Measurements from ENCODE around the gene PIBF1.

DNA sequence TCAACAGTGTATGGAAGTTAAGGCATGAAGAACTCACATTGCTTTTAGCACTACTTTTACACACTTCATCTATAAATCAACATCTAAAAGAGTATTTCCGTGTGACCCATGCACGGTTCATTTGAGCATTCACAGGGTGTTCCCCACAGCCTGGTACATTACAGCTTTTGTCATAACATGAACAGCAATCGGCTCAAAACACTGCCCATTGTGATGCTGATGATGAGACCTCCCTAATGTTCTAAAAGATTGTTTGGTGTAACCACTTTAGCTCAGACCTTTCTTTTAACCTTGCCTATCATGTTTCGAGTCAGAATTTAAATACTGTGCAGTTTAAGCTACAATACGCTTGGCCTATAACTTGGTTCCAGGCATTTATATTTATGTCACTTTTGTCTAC, 272.8 kb downstream of the PIBF1 start:
- TF ChIP-seq, protein P1, sequence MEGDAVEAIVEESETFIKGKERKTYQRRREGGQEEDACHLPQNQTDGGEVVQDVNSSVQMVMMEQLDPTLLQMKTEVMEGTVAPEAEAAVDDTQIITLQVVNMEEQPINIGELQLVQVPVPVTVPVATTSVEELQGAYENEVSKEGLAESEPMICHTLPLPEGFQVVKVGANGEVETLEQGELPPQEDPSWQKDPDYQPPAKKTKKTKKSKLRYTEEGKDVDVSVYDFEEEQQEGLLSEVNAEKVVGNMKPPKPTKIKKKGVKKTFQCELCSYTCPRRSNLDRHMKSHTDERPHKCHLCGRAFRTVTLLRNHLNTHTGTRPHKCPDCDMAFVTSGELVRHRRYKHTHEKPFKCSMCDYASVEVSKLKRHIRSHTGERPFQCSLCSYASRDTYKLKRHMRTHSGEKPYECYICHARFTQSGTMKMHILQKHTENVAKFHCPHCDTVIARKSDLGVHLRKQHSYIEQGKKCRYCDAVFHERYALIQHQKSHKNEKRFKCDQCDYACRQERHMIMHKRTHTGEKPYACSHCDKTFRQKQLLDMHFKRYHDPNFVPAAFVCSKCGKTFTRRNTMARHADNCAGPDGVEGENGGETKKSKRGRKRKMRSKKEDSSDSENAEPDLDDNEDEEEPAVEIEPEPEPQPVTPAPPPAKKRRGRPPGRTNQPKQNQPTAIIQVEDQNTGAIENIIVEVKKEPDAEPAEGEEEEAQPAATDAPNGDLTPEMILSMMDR (IDR thresholded peaks at IDR 0.05; ENCODE audit: insufficient read depth, low read length), result no peak
- TF ChIP-seq, protein P2, sequence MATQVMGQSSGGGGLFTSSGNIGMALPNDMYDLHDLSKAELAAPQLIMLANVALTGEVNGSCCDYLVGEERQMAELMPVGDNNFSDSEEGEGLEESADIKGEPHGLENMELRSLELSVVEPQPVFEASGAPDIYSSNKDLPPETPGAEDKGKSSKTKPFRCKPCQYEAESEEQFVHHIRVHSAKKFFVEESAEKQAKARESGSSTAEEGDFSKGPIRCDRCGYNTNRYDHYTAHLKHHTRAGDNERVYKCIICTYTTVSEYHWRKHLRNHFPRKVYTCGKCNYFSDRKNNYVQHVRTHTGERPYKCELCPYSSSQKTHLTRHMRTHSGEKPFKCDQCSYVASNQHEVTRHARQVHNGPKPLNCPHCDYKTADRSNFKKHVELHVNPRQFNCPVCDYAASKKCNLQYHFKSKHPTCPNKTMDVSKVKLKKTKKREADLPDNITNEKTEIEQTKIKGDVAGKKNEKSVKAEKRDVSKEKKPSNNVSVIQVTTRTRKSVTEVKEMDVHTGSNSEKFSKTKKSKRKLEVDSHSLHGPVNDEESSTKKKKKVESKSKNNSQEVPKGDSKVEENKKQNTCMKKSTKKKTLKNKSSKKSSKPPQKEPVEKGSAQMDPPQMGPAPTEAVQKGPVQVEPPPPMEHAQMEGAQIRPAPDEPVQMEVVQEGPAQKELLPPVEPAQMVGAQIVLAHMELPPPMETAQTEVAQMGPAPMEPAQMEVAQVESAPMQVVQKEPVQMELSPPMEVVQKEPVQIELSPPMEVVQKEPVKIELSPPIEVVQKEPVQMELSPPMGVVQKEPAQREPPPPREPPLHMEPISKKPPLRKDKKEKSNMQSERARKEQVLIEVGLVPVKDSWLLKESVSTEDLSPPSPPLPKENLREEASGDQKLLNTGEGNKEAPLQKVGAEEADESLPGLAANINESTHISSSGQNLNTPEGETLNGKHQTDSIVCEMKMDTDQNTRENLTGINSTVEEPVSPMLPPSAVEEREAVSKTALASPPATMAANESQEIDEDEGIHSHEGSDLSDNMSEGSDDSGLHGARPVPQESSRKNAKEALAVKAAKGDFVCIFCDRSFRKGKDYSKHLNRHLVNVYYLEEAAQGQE (IDR thresholded peaks at IDR 0.05; ENCODE audit: insufficient replicate concordance, low read depth), result no peak

Measured in HL-60 (cell line).